COR-L47 (cell line): Measurements from ENCODE around the gene SLC6A13.
A peak's percentile ranks its signal among the peaks of the same experiment; 100 is the strongest.

Experiments used
- DNase-seq: peaks from one replicate; lab custom pipeline; 2025; lab: John Stamatoyannopoulos, UW

Gene SLC6A13

GRCh38 chr12:177980-178828, 84.4 kb downstream of the SLC6A13 start:
- no peak for DNase-seq

GRCh38 chr12:177336-177979, 85.2 kb downstream of the SLC6A13 start:
- DNase-seq, result no peak

- DNase-seq, result no peak
These were observed 86.1 kb downstream of the SLC6A13 start for GRCh38 chr12:176321-177181.

- DNase-seq, result no peak
These were observed 86.9 kb downstream of the SLC6A13 start for GRCh38 chr12:175759-176158.

- peak; percentile 8 for DNase-seq
These were observed 87.4 kb downstream of the SLC6A13 start for GRCh38 chr12:175250-175649.

- no peak for DNase-seq
These were observed 88.0 kb downstream of the SLC6A13 start for GRCh38 chr12:174596-174995.

GRCh38 chr12:174124-174523, 88.5 kb downstream of the SLC6A13 start:
- DNase-seq, result no peak

GRCh38 chr12:172732-173161, 89.9 kb downstream of the SLC6A13 start:
- DNase-seq, result no peak

GRCh38 chr12:171743-172676, 90.6 kb downstream of the SLC6A13 start:
- DNase-seq, result peak; percentile 55

- DNase-seq, result no peak
These were observed 91.4 kb downstream of the SLC6A13 start for GRCh38 chr12:171276-171675.
